ENCODE measurements around the gene NEDD4.
"Not testable (repeated sequence)": the region's sequence is repeated elsewhere in the genome, so short reads cannot be mapped to it uniquely, and the experiment has no call there.

Gene NEDD4

GRCh38 chr15:55884223-55884622 is 109.2 kb downstream of the NEDD4 start:
- Histone ChIP-seq H3K36me3 (ENCODE audit: insufficient read depth, low read length) (no peaks in the 10 kb centered on the region), H3K27me3 (ENCODE audit: insufficient read depth, low read length) (no peaks in the 10 kb centered on the region), H3K4me1 (ENCODE audit: insufficient read depth, low read length) (no peaks in the 10 kb centered on the region), H3K4me3 (ENCODE audit: low read length) (no peak overlapping the region), H3K9me3 (ENCODE audit: low read length) (no peaks in the 10 kb centered on the region), H2AFZ (ENCODE audit: low read depth, low read length) (no peak overlapping the region)

- Histone ChIP-seq H3K27me3 (ENCODE audit: insufficient read depth, low read length) (no peaks in the 10 kb centered on the region), H3K4me3 (ENCODE audit: low read length) (no peak overlapping the region), H2AFZ (ENCODE audit: low read depth, low read length) (no peak overlapping the region), H3K9me3 (ENCODE audit: low read length) (no peaks in the 10 kb centered on the region), H3K4me1 (ENCODE audit: insufficient read depth, low read length) (no peaks in the 10 kb centered on the region), H3K36me3 (ENCODE audit: insufficient read depth, low read length) (no peaks in the 10 kb centered on the region)
Measured at GRCh38 chr15:55879181-55879580, 114.2 kb downstream of the NEDD4 start.

GRCh38 chr15:55873024-55873720 is 120.2 kb downstream of the NEDD4 start:
- Histone ChIP-seq H3K36me3 (ENCODE audit: insufficient read depth, low read length) (peaks cover 2% of the 10 kb centered on the region), H3K4me1 (ENCODE audit: insufficient read depth, low read length) (no peaks in the 10 kb centered on the region), H3K4me3 (ENCODE audit: low read length) (no peak overlapping the region), H3K9me3 (ENCODE audit: low read length) (no peaks in the 10 kb centered on the region), H2AFZ (ENCODE audit: low read depth, low read length) (no peak overlapping the region), H3K27me3 (ENCODE audit: insufficient read depth, low read length) (no peaks in the 10 kb centered on the region)

GRCh38 chr15:55872471-55872870 is 120.9 kb downstream of the NEDD4 start:
- H3K36me3 ChIP-seq (ENCODE audit: insufficient read depth, low read length) = peaks cover 2% of the 10 kb centered on the region
- no peak overlapping the region for H2AFZ ChIP-seq (ENCODE audit: low read depth, low read length)
- H3K4me1 ChIP-seq (ENCODE audit: insufficient read depth, low read length) = no peaks in the 10 kb centered on the region
- no peaks in the 10 kb centered on the region for H3K9me3 ChIP-seq (ENCODE audit: low read length)
- H3K27me3 ChIP-seq (ENCODE audit: insufficient read depth, low read length) = no peaks in the 10 kb centered on the region
- no peak overlapping the region for H3K4me3 ChIP-seq (ENCODE audit: low read length)

GRCh38 chr15:55869660-55870059 is 123.8 kb downstream of the NEDD4 start:
- H3K27me3 ChIP-seq (ENCODE audit: insufficient read depth, low read length) = no peaks in the 10 kb centered on the region
- no peaks in the 10 kb centered on the region for H3K4me1 ChIP-seq (ENCODE audit: insufficient read depth, low read length)
- peaks cover 2% of the 10 kb centered on the region for H3K36me3 ChIP-seq (ENCODE audit: insufficient read depth, low read length)
- H3K4me3 ChIP-seq (ENCODE audit: low read length) = no peak overlapping the region
- H3K9me3 ChIP-seq (ENCODE audit: low read length) = no peaks in the 10 kb centered on the region
- no peak overlapping the region for H2AFZ ChIP-seq (ENCODE audit: low read depth, low read length)

GRCh38 chr15:55868707-55869106 is 124.7 kb downstream of the NEDD4 start:
- Histone ChIP-seq H2AFZ (ENCODE audit: low read depth, low read length) (no peak overlapping the region), H3K4me1 (ENCODE audit: insufficient read depth, low read length) (no peaks in the 10 kb centered on the region), H3K4me3 (ENCODE audit: low read length) (no peak overlapping the region), H3K36me3 (ENCODE audit: insufficient read depth, low read length) (peaks cover 2% of the 10 kb centered on the region), H3K9me3 (ENCODE audit: low read length) (no peaks in the 10 kb centered on the region), H3K27me3 (ENCODE audit: insufficient read depth, low read length) (no peaks in the 10 kb centered on the region)

- H3K36me3 ChIP-seq (ENCODE audit: insufficient read depth, low read length); H3K9me3 ChIP-seq (ENCODE audit: low read length); H3K27me3 ChIP-seq (ENCODE audit: insufficient read depth, low read length); H3K4me1 ChIP-seq (ENCODE audit: insufficient read depth, low read length); H3K4me3 ChIP-seq (ENCODE audit: low read length); H2AFZ ChIP-seq (ENCODE audit: low read depth, low read length): not testable (repeated sequence)
Measured at GRCh38 chr15:55868291-55868690, 125.1 kb downstream of the NEDD4 start.

- Histone ChIP-seq H3K4me3 (ENCODE audit: low read length) (no peak overlapping the region), H3K4me1 (ENCODE audit: insufficient read depth, low read length) (no peaks in the 10 kb centered on the region), H3K9me3 (ENCODE audit: low read length) (no peaks in the 10 kb centered on the region), H3K27me3 (ENCODE audit: insufficient read depth, low read length) (no peaks in the 10 kb centered on the region), H3K36me3 (ENCODE audit: insufficient read depth, low read length) (peaks cover 23% of the 10 kb centered on the region), H2AFZ (ENCODE audit: low read depth, low read length) (no peak overlapping the region)
Measured at GRCh38 chr15:55863911-55864310, 129.5 kb downstream of the NEDD4 start.

- no peaks in the 10 kb centered on the region for H3K4me1 ChIP-seq (ENCODE audit: insufficient read depth, low read length)
- no peaks in the 10 kb centered on the region for H3K27me3 ChIP-seq (ENCODE audit: insufficient read depth, low read length)
- no peak overlapping the region for H3K4me3 ChIP-seq (ENCODE audit: low read length)
- H3K9me3 ChIP-seq (ENCODE audit: low read length) = no peaks in the 10 kb centered on the region
- peaks cover 26% of the 10 kb centered on the region for H3K36me3 ChIP-seq (ENCODE audit: insufficient read depth, low read length)
- H2AFZ ChIP-seq (ENCODE audit: low read depth, low read length) = no peak overlapping the region
Measured at GRCh38 chr15:55861115-55861514, 132.3 kb downstream of the NEDD4 start.

GRCh38 chr15:55860468-55860867 is 132.9 kb downstream of the NEDD4 start:
- Histone ChIP-seq H3K4me3 (ENCODE audit: low read length) (no peak overlapping the region), H3K4me1 (ENCODE audit: insufficient read depth, low read length) (no peaks in the 10 kb centered on the region), H3K9me3 (ENCODE audit: low read length) (no peaks in the 10 kb centered on the region), H3K36me3 (ENCODE audit: insufficient read depth, low read length) (peaks cover 28% of the 10 kb centered on the region), H3K27me3 (ENCODE audit: insufficient read depth, low read length) (no peaks in the 10 kb centered on the region), H2AFZ (ENCODE audit: low read depth, low read length) (no peak overlapping the region)

- peaks cover 32% of the 10 kb centered on the region for H3K36me3 ChIP-seq (ENCODE audit: insufficient read depth, low read length)
- no peak overlapping the region for H3K4me3 ChIP-seq (ENCODE audit: low read length)
- H3K27me3 ChIP-seq (ENCODE audit: insufficient read depth, low read length) = no peaks in the 10 kb centered on the region
- no peak overlapping the region for H2AFZ ChIP-seq (ENCODE audit: low read depth, low read length)
- no peaks in the 10 kb centered on the region for H3K9me3 ChIP-seq (ENCODE audit: low read length)
- H3K4me1 ChIP-seq (ENCODE audit: insufficient read depth, low read length) = no peaks in the 10 kb centered on the region
Measured at GRCh38 chr15:55859681-55860080, 133.7 kb downstream of the NEDD4 start.

- Histone ChIP-seq H3K9me3 (ENCODE audit: low read length) (no peaks in the 10 kb centered on the region), H3K36me3 (ENCODE audit: insufficient read depth, low read length) (peaks cover 32% of the 10 kb centered on the region), H3K4me3 (ENCODE audit: low read length) (no peak overlapping the region), H2AFZ (ENCODE audit: low read depth, low read length) (no peak overlapping the region), H3K4me1 (ENCODE audit: insufficient read depth, low read length) (no peaks in the 10 kb centered on the region), H3K27me3 (ENCODE audit: insufficient read depth, low read length) (no peaks in the 10 kb centered on the region)
Measured at GRCh38 chr15:55858661-55859060, 134.8 kb downstream of the NEDD4 start.

- Histone ChIP-seq H3K9me3 (ENCODE audit: low read length) (no peaks in the 10 kb centered on the region), H3K4me3 (ENCODE audit: low read length) (no peak overlapping the region), H3K36me3 (ENCODE audit: insufficient read depth, low read length) (peaks cover 32% of the 10 kb centered on the region), H3K27me3 (ENCODE audit: insufficient read depth, low read length) (no peaks in the 10 kb centered on the region), H2AFZ (ENCODE audit: low read depth, low read length) (no peak overlapping the region), H3K4me1 (ENCODE audit: insufficient read depth, low read length) (no peaks in the 10 kb centered on the region)
Measured at GRCh38 chr15:55856506-55857164, 136.8 kb downstream of the NEDD4 start.

GRCh38 chr15:55853134-55853533 is 140.3 kb downstream of the NEDD4 start:
- Histone ChIP-seq H3K27me3 (ENCODE audit: insufficient read depth, low read length) (no peaks in the 10 kb centered on the region), H3K4me1 (ENCODE audit: insufficient read depth, low read length) (no peaks in the 10 kb centered on the region), H2AFZ (ENCODE audit: low read depth, low read length) (no peak overlapping the region), H3K9me3 (ENCODE audit: low read length) (no peaks in the 10 kb centered on the region), H3K4me3 (ENCODE audit: low read length) (no peak overlapping the region), H3K36me3 (ENCODE audit: insufficient read depth, low read length) (peaks cover 8% of the 10 kb centered on the region)
